ENCODE results near the gene SLC22A15. TPM values are rescaled to one million over a fixed set of nuclear protein-coding genes. Genes with fewer than 3 reads are reported as not detected.

SLC22A15 gene
- total RNA-seq, 1 donor from 2014 or later = 26.8 TPM

GRCh38 chr1:115946116-115946515, 30.2 kb upstream of the SLC22A15 start:
- H3K9me3 ChIP-seq = no peaks in the 10 kb centered on the region
- peaks cover 7% of the 10 kb centered on the region for H3K4me1 ChIP-seq
- ATAC-seq = peak; percentile 92 to 95
- no peak for TF ChIP-seq CTCF (IDR thresholded peaks at IDR 0.05)
- no peak overlapping the region for H3K27ac ChIP-seq
- no peaks in the 10 kb centered on the region for H3K27me3 ChIP-seq (ENCODE audit: low read depth)
- DNase-seq = peak; percentile 49
- no peak overlapping the region for H3K4me3 ChIP-seq
- H3K36me3 ChIP-seq = no peaks in the 10 kb centered on the region
- intact Hi-C loops (cut with DNase I) = no loop called here

GRCh38 chr1:115949156-115949555, 27.2 kb upstream of the SLC22A15 start:
- no peak for DNase-seq
- H3K4me1 ChIP-seq = peaks cover 14% of the 10 kb centered on the region
- H3K27ac ChIP-seq = no peak overlapping the region
- H3K36me3 ChIP-seq = no peaks in the 10 kb centered on the region
- no peak for ATAC-seq
- intact Hi-C loops (cut with DNase I) = no loop called here
- TF ChIP-seq CTCF (IDR thresholded peaks at IDR 0.05) = no peak
- H3K27me3 ChIP-seq (ENCODE audit: low read depth) = no peaks in the 10 kb centered on the region
- H3K9me3 ChIP-seq = no peaks in the 10 kb centered on the region
- H3K4me3 ChIP-seq = no peak overlapping the region

GRCh38 chr1:115951560-115951959, 24.8 kb upstream of the SLC22A15 start:
- TF ChIP-seq CTCF (IDR thresholded peaks at IDR 0.05) = no peak
- intact Hi-C loops (cut with DNase I) = no loop called here
- peaks cover 7% of the 10 kb centered on the region for H3K4me1 ChIP-seq

GRCh38 chr1:115952547-115952946, 23.8 kb upstream of the SLC22A15 start:
- H3K27me3 ChIP-seq (ENCODE audit: low read depth) = no peaks in the 10 kb centered on the region
- intact Hi-C loops (cut with DNase I) = no loop called here
- no peak overlapping the region for H3K4me3 ChIP-seq
- H3K36me3 ChIP-seq = no peaks in the 10 kb centered on the region
- no peak for TF ChIP-seq CTCF (IDR thresholded peaks at IDR 0.05)
- no peak overlapping the region for H3K27ac ChIP-seq
- no peaks in the 10 kb centered on the region for H3K9me3 ChIP-seq
- ATAC-seq = peak; percentile 78 to 82
- no peak for DNase-seq
- H3K4me1 ChIP-seq = peaks cover 7% of the 10 kb centered on the region

More at GRCh38 chr1:115951560-115951959, 24.8 kb upstream of the SLC22A15 start:
- no peaks in the 10 kb centered on the region for H3K9me3 ChIP-seq
- no peaks in the 10 kb centered on the region for H3K27me3 ChIP-seq (ENCODE audit: low read depth)
- no peaks in the 10 kb centered on the region for H3K36me3 ChIP-seq
- no peak overlapping the region for H3K27ac ChIP-seq
- no peak for ATAC-seq
- DNase-seq = no peak
- H3K4me3 ChIP-seq = no peak overlapping the region

- ATAC-seq (no peak), DNase-seq (no peak)
- TF ChIP-seq CTCF (IDR thresholded peaks at IDR 0.05) = no peak
- Histone ChIP-seq H3K4me3 (no peak overlapping the region), H3K27ac (no peak overlapping the region), H3K9me3 (no peaks in the 10 kb centered on the region), H3K36me3 (no peaks in the 10 kb centered on the region), H3K4me1 (peaks cover 7% of the 10 kb centered on the region), H3K27me3 (ENCODE audit: low read depth) (no peaks in the 10 kb centered on the region)
- intact Hi-C loops (cut with DNase I) = no loop called here
These were observed 23.1 kb upstream of the SLC22A15 start for GRCh38 chr1:115953180-115953579.

GRCh38 chr1:115954684-115955083, 21.6 kb upstream of the SLC22A15 start:
- Histone ChIP-seq H3K4me1 (peaks cover 7% of the 10 kb centered on the region), H3K27ac (no peak overlapping the region), H3K27me3 (ENCODE audit: low read depth) (no peaks in the 10 kb centered on the region), H3K4me3 (no peak overlapping the region), H3K36me3 (no peaks in the 10 kb centered on the region), H3K9me3 (no peaks in the 10 kb centered on the region)
- TF ChIP-seq CTCF (IDR thresholded peaks at IDR 0.05) = no peak
- DNase-seq = no peak
- intact Hi-C loops (cut with DNase I) = no loop called here
- ATAC-seq = no peak

Data from lower lobe of right lung (tissue), 2 donors.